H1 (cell line): Measurements from ENCODE around the gene ST6GALNAC2. TPM values are rescaled to one million over a fixed set of nuclear protein-coding genes. Genes with fewer than 3 reads are reported as not detected.

Experiments used
- CTCF ChIA-PET: fragments of 300-600 bp; sonication (Branson Sonifier 250); formaldehyde crosslinking; loops from one replicate; lab custom pipeline; 2021; ENCODE audit not compliant: partially characterized antibody; lab: Charles Lee
- POLR2A ChIA-PET: fragments of 300-600 bp; sonication (Branson Sonifier 250); formaldehyde crosslinking; loops from one replicate; lab custom pipeline; 2021; ENCODE audit warnings: inconsistent platforms; ENCODE audit not compliant: partially characterized antibody; lab: Charles Lee
- DNase-seq, 2 experiments: peaks; one replicate each; pipeline versions ENCODE4 v3.0.0 to v3.0.0-alpha.2; 2010 to 2022; ENCODE audit warnings: low spot score in 2 of 2, low read depth in 1 of 2, mixed read lengths in 1 of 2
- FAIRE-seq: peaks from 2 replicates; lab custom pipeline; 2011; peaks lifted over from hg19 to GRCh38; lab: Jason Lieb, UNC
- H2AFZ ChIP-seq: 2 replicates; pipeline ENCODE4 v1.8.1; 2012; ENCODE audit warnings: low read length, inconsistent platforms
- H2AK5ac ChIP-seq: 2 replicates; pipeline ENCODE4 v1.6.1; 2013; ENCODE audit warnings: low read depth, low read length
- H2BK120ac ChIP-seq: replicated peaks from 2 replicates; pipeline ENCODE3; 2013; ENCODE audit warnings: low read depth, low read length, inconsistent platforms
- H2BK12ac ChIP-seq: 2 replicates; pipeline ENCODE4 v1.6.1; 2013; ENCODE audit warnings: low read depth, low read length
- H2BK15ac ChIP-seq: 2 replicates; pipeline ENCODE4 v1.6.1; 2013; ENCODE audit warnings: low read length
- H2BK20ac ChIP-seq: 2 replicates; pipeline ENCODE4 v1.6.1; 2013; ENCODE audit warnings: low read length
- H2BK5ac ChIP-seq: 2 replicates; pipeline ENCODE4 v1.6.1; 2013; ENCODE audit warnings: low read depth, low read length
- H3K14ac ChIP-seq: 2 replicates; pipeline ENCODE4 v1.6.1; 2013; ENCODE audit warnings: inconsistent platforms; ENCODE audit not compliant: insufficient read length
- H3K18ac ChIP-seq: 2 replicates; pipeline ENCODE4 v1.6.1; 2013; ENCODE audit warnings: low read length; ENCODE audit errors: extremely low read depth
- H3K23ac ChIP-seq: 2 replicates; pipeline ENCODE4 v1.6.1; 2013; ENCODE audit warnings: inconsistent platforms; ENCODE audit not compliant: insufficient read length
- H3K23me2 ChIP-seq: 2 replicates; pipeline ENCODE4 v1.6.1; 2013; ENCODE audit warnings: low read depth, low read length
- H3K27ac ChIP-seq: 2 replicates; pipeline ENCODE4 v1.6.1; 2011; ENCODE audit warnings: low read depth, low read length, inconsistent platforms
- H3K27me3 ChIP-seq, 4 experiments: replicated peaks in 1 of 4; 1 replicate in 1 of 4; 2 replicates in 3 of 4; pipeline versions ENCODE4 v1.6.1 to v1.8.1; 2011 to 2013; ENCODE audit warnings: low read length in 3 of 4, mild to moderate bottlenecking in 3 of 4, inconsistent platforms in 2 of 4, mixed read lengths in 2 of 4, moderate library complexity in 1 of 4; ENCODE audit not compliant: control insufficient read depth in 3 of 4, insufficient read depth in 3 of 4; ENCODE audit errors: extremely low read depth in 1 of 4
- H3K36me3 ChIP-seq, 4 experiments: 2 replicates each; pipeline versions ENCODE4 v1.6.1 to v1.8.1; 2011 to 2013; ENCODE audit warnings: mild to moderate bottlenecking in 4 of 4, low read length in 3 of 4, moderate library complexity in 2 of 4, control low read depth in 1 of 4, inconsistent platforms in 1 of 4; ENCODE audit not compliant: insufficient read depth in 4 of 4, control insufficient read depth in 2 of 4
- H3K4ac ChIP-seq: replicated peaks from 2 replicates; pipeline ENCODE3; 2013; ENCODE audit warnings: low read length, low read depth, mixed read lengths, inconsistent platforms; ENCODE audit not compliant: insufficient read length
- H3K4me1 ChIP-seq, 4 experiments: replicated peaks in 1 of 4; 1 replicate in 1 of 4; 2 replicates in 3 of 4; pipeline versions ENCODE4 v1.6.1 to v1.8.1; 2011 to 2013; ENCODE audit warnings: low read length in 3 of 4, inconsistent platforms in 2 of 4, mixed read lengths in 1 of 4; ENCODE audit not compliant: insufficient read depth in 4 of 4, control insufficient read depth in 3 of 4
- H3K4me2 ChIP-seq, 2 experiments: 2 replicates each; pipeline versions ENCODE4 v1.6.1 to v1.8.1; 2011 to 2013; ENCODE audit warnings: low read depth in 2 of 2, low read length in 2 of 2, control low read depth in 1 of 2, inconsistent platforms in 1 of 2, mild to moderate bottlenecking in 1 of 2; ENCODE audit not compliant: insufficient read depth in 1 of 2
- H3K4me3 ChIP-seq, 4 experiments: fragments of 200-600, 300-600 bp in 1 of 4; sonication (generic), shearing (Covaris generic), sonication (Bioruptor Twin) in 1 of 4; 2 replicates each; pipeline versions ENCODE4 v1.5.1 to v1.8.1; 2011 to 2016; ENCODE audit warnings: low read length in 4 of 4, low read depth in 3 of 4, control low read depth in 2 of 4, inconsistent platforms in 2 of 4, mild to moderate bottlenecking in 2 of 4, mixed read lengths in 1 of 4, moderate library complexity in 1 of 4; ENCODE audit not compliant: insufficient read depth in 2 of 4; ENCODE audit errors: extremely low read depth in 1 of 4
- H3K56ac ChIP-seq: replicated peaks from 2 replicates; pipeline ENCODE3; 2013; ENCODE audit warnings: low read depth, mild to moderate bottlenecking, mixed read lengths, low read length, inconsistent platforms; ENCODE audit not compliant: insufficient read length
- H3K79me1 ChIP-seq: 2 replicates; pipeline ENCODE4 v1.6.1; 2013; ENCODE audit warnings: low read depth, low read length, control low read depth
- H3K79me2 ChIP-seq, 2 experiments: 2 replicates each; pipeline versions ENCODE4 v1.6.1 to v1.8.1; 2012 to 2013; ENCODE audit warnings: low read length in 2 of 2, mild to moderate bottlenecking in 2 of 2, inconsistent platforms in 1 of 2; ENCODE audit not compliant: insufficient read depth in 2 of 2, control insufficient read depth in 1 of 2
- H3K9ac ChIP-seq, 4 experiments: replicated peaks in 1 of 4; 1 replicate in 1 of 4; 2 replicates in 3 of 4; pipeline versions ENCODE4 v1.6.1 to v1.8.1; 2011 to 2013; ENCODE audit warnings: low read depth in 3 of 4, low read length in 3 of 4, control low read depth in 2 of 4, mild to moderate bottlenecking in 2 of 4, moderate library complexity in 2 of 4, inconsistent platforms in 1 of 4; ENCODE audit errors: extremely low read depth in 1 of 4
- H3K9me3 ChIP-seq, 2 experiments: 2 replicates each; pipeline versions ENCODE4 v1.6.1 to v1.8.1; 2012 to 2013; ENCODE audit warnings: mild to moderate bottlenecking in 2 of 2, moderate library complexity in 2 of 2, control low read depth in 1 of 2, inconsistent platforms in 1 of 2, low read depth in 1 of 2, low read length in 1 of 2, mixed read lengths in 1 of 2; ENCODE audit not compliant: insufficient read depth in 2 of 2
- H4K20me1 ChIP-seq, 2 experiments: replicated peaks in 1 of 2; 2 replicates each; pipeline versions ENCODE3 to v1.8.1; 2011 to 2013; ENCODE audit warnings: inconsistent platforms in 2 of 2, low read length in 2 of 2, mild to moderate bottlenecking in 1 of 2; ENCODE audit not compliant: insufficient read depth in 2 of 2, control insufficient read depth in 1 of 2
- H4K5ac ChIP-seq: 2 replicates; pipeline ENCODE4 v1.6.1; 2013; ENCODE audit warnings: low read length, low read depth, mixed read lengths, inconsistent platforms; ENCODE audit not compliant: insufficient read length
- H4K8ac ChIP-seq: 2 replicates; pipeline ENCODE4 v1.8.0; 2013; ENCODE audit warnings: mild to moderate bottlenecking, moderate library complexity, low read length, inconsistent platforms; ENCODE audit not compliant: insufficient read depth; ENCODE audit errors: extremely low read depth
- H4K91ac ChIP-seq: replicated peaks from 2 replicates; pipeline ENCODE3; 2013; ENCODE audit warnings: low read length, mixed read lengths, inconsistent platforms; ENCODE audit not compliant: insufficient read length
- CHD2 ChIP-seq: IDR thresholded peaks from 2 replicates; pipeline ENCODE4 v1.6.1; 2012; ENCODE audit warnings: low read length, improper control_type of control experiment
- CREB1 ChIP-seq: IDR thresholded peaks from 2 replicates; pipeline ENCODE4 v1.6.1; 2012; ENCODE audit warnings: inconsistent platforms
- EZH2 ChIP-seq: fragments of 200-600 bp; sonication (generic); IDR thresholded peaks from 2 replicates; pipeline ENCODE4 v1.7.1; 2012; ENCODE audit warnings: low read depth, mild to moderate bottlenecking, moderate library complexity, low read length, inconsistent platforms; ENCODE audit not compliant: severe bottlenecking
- JUN ChIP-seq: IDR thresholded peaks from 2 replicates; pipeline ENCODE4 v1.6.1; 2011; ENCODE audit warnings: low read depth, mild to moderate bottlenecking, improper control_type of control experiment, low read length
- KDM4A ChIP-seq: IDR thresholded peaks from one replicate; pipeline ENCODE4 v1.7.1; 2012; ENCODE audit warnings: low read depth, mild to moderate bottlenecking, moderate library complexity, low read length, inconsistent platforms; ENCODE audit not compliant: severe bottlenecking
- POLR2A ChIP-seq, 2 experiments: IDR thresholded peaks; 1 replicate in 1 of 2; 2 replicates in 1 of 2; pipeline ENCODE4 v1.6.1; 2011; ENCODE audit warnings: low read depth in 2 of 2, low read length in 2 of 2, mild to moderate bottlenecking in 2 of 2; ENCODE audit errors: control extremely low read depth in 1 of 2
- POU5F1 ChIP-seq: IDR thresholded peaks from 2 replicates; pipeline ENCODE4 v1.6.1; 2011; ENCODE audit warnings: low read depth, mild to moderate bottlenecking, low read length, moderate library complexity
- RXRA ChIP-seq: IDR thresholded peaks from 2 replicates; pipeline ENCODE4 v1.6.1; 2011; ENCODE audit warnings: low read depth, mild to moderate bottlenecking, low read length, moderate library complexity; ENCODE audit not compliant: insufficient read depth
- SIX5 ChIP-seq: IDR thresholded peaks from 2 replicates; pipeline ENCODE4 v1.6.1; 2011; ENCODE audit warnings: mild to moderate bottlenecking, low read depth, low read length
- WGBS, 2 experiments: shearing (Covaris generic) in 1 of 2; methylation state at CpG; one replicate each; pipeline versions ENCODE4 v1.1.6 to v1.1.7; 2013 to 2015; ENCODE audit warnings: low lambda C conversion rate in 2 of 2, mixed read lengths in 2 of 2, inconsistent platforms in 1 of 2, low coverage in 1 of 2, missing lambda C conversion rate in 1 of 2; ENCODE audit not compliant: insufficient replicate concordance in 2 of 2, insufficient coverage in 1 of 2, insufficient read length in 1 of 2; ENCODE audit errors: extremely low coverage in 1 of 2, missing lambda C conversion rate in 1 of 2; 5-methylcytosine and 5-hydroxymethylcytosine counted together
- polyA plus RNA-seq, 7 experiments: library from polyadenylated mRNA; depleted of rRNA in 3 of 7; stranded (reverse) in 5 of 7; unstranded in 2 of 7; fragments of >200 nt in 5 of 7; fragments of 200-250 nt in 2 of 7; gene quantifications; 1 replicate in 5 of 7; 2 replicates in 1 of 7; 4 replicates in 1 of 7; pipeline versions ENCODE4 v1.2.1 to v1.2.3, GENCODE V29; 2011 to 2013; ENCODE audit warnings: missing spikeins in 2 of 7, mixed read lengths in 2 of 7
- total RNA-seq: library from RNA; stranded (reverse); fragmentation: NEBNext Ultra II Directional; extraction: Animal tissue kit (Norgen Biotek cat#: 25700); gene quantifications from 2 replicates; pipeline ENCODE4 v1.2.1, GENCODE V29; 2021
- TF ChIP-seq, protein P1 (sequence below): IDR thresholded peaks from 2 replicates; pipeline ENCODE4 v1.6.1; 2011; ENCODE audit warnings: low read depth, mild to moderate bottlenecking, low read length; ENCODE audit not compliant: insufficient read depth
- TF ChIP-seq, protein P2 (sequence below): IDR thresholded peaks from 2 replicates; pipeline ENCODE4 v1.6.1; 2012; ENCODE audit warnings: inconsistent platforms
- TF ChIP-seq, protein P3 (sequence below): IDR thresholded peaks from 2 replicates; pipeline ENCODE4 v1.6.1; 2012; ENCODE audit warnings: low read length, inconsistent platforms

Gene ST6GALNAC2
- total and polyA plus RNA-seq, 2 of the 8 experiments (the other 6 are each of a cell fraction or from before 2014, with no cell fraction given): 0.09 TPM; not detected in 1

DNA sequence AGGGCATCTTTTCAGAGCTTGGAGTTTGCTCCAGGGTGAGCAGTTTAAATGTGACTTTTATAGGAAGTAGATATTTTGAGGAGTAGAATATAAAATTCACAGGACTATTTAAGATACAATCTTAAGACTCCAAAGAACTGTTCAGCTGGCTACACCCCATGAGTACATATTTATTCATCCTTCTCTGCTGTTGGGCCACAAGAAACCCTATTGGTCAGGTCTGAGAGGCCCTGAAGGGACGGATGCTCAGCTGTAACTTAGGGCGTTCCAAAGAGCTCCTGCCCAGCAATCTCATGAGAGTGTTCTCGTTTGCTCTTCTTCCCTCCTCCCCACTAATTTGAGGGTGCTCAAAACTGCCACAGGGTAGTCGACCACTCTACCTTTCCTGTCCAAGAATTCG lies 7.3 kb downstream of the ST6GALNAC2 start:
- H3K18ac ChIP-seq: no peak overlapping the region
- H2BK15ac ChIP-seq: no peak overlapping the region
- H3K23ac ChIP-seq: no peak overlapping the region
- no peak overlapping the region for H3K14ac ChIP-seq
- H3K27me3 ChIP-seq: peaks cover 0 to 30% (median 24%) of the 10 kb centered on the region in 4 experiments; a peak in 6 of 7 replicates
- H3K36me3 ChIP-seq: no peaks in the 10 kb centered on the region
- no peak overlapping the region for H3K56ac ChIP-seq
- H3K23me2 ChIP-seq: no peaks in the 10 kb centered on the region
- H3K79me1 ChIP-seq: no peaks in the 10 kb centered on the region
- no peaks in the 10 kb centered on the region for H3K79me2 ChIP-seq
- H4K91ac ChIP-seq: no peak overlapping the region
- H2AFZ ChIP-seq: no peak overlapping the region
- no peak overlapping the region for H3K4me2 ChIP-seq
- H4K20me1 ChIP-seq: no peaks in the 10 kb centered on the region
- H3K27ac ChIP-seq: no peak overlapping the region
- H3K9me3 ChIP-seq: no peaks in the 10 kb centered on the region
- H2AK5ac ChIP-seq: no peak overlapping the region
- POLR2A ChIA-PET: interaction anchor here (1.2 to 6.0 kb wide), 4 partner anchors 9 to 20 kb away, joined by 4 to 40 read pairs (median 20); a partner anchor contains a TSS
- H2BK20ac ChIP-seq: no peak overlapping the region
- 82% methylated on average over 5 of the region's 5 CpGs; no CpG with 5 or more reads in 1 of the 2 experiments for WGBS, 2 experiments
- no peak overlapping the region for H3K9ac ChIP-seq
- H3K4ac ChIP-seq: no peak overlapping the region
- H2BK5ac ChIP-seq: no peak overlapping the region
- FAIRE-seq (no peak), DNase-seq (no peak)
- H3K4me3 ChIP-seq: no peak overlapping the region
- peaks cover 0 to 9% (median 4%) of the 10 kb centered on the region in 4 experiments; a peak in 5 of 7 replicates for H3K4me1 ChIP-seq
- CTCF ChIA-PET: interaction anchor here (0.7 to 2.7 kb wide), 9 partner anchors 12 to 105 kb away, joined by 3 to 13 read pairs (median 6); no protein-coding TSS in a partner anchor
- H2BK12ac ChIP-seq: no peak overlapping the region
- H4K5ac ChIP-seq: no peak overlapping the region
- H2BK120ac ChIP-seq: no peak overlapping the region
- H4K8ac ChIP-seq: no peak overlapping the region
- TF ChIP-seq, protein P1, sequence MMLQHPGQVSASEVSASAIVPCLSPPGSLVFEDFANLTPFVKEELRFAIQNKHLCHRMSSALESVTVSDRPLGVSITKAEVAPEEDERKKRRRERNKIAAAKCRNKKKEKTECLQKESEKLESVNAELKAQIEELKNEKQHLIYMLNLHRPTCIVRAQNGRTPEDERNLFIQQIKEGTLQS: no peak
- TF ChIP-seq EZH2: no peak
- TF ChIP-seq, protein P2, sequence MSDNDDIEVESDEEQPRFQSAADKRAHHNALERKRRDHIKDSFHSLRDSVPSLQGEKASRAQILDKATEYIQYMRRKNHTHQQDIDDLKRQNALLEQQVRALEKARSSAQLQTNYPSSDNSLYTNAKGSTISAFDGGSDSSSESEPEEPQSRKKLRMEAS: no peak
- no peak for TF ChIP-seq JUN
- no peak for TF ChIP-seq SIX5
- no peak for TF ChIP-seq KDM4A
- no peak for TF ChIP-seq POU5F1
- TF ChIP-seq POLR2A (IDR thresholded peaks at IDR 0.05; ENCODE audit: control extremely low read depth in 1 of 2, low read depth in 2 of 2, low read length in 2 of 2): no peak
- no peak for TF ChIP-seq CREB1
- TF ChIP-seq CHD2: no peak
- TF ChIP-seq, protein P3, sequence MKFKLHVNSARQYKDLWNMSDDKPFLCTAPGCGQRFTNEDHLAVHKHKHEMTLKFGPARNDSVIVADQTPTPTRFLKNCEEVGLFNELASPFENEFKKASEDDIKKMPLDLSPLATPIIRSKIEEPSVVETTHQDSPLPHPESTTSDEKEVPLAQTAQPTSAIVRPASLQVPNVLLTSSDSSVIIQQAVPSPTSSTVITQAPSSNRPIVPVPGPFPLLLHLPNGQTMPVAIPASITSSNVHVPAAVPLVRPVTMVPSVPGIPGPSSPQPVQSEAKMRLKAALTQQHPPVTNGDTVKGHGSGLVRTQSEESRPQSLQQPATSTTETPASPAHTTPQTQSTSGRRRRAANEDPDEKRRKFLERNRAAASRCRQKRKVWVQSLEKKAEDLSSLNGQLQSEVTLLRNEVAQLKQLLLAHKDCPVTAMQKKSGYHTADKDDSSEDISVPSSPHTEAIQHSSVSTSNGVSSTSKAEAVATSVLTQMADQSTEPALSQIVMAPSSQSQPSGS: no peak
- no peak for TF ChIP-seq RXRA
